ENCODE results near the gene PCP2.
A peak's percentile ranks its signal among the peaks of the same experiment; 100 is the strongest.
"Not testable (repeated sequence)": the region's sequence is repeated elsewhere in the genome, so short reads cannot be mapped to it uniquely, and the experiment has no call there.

PCP2 gene

DNA sequence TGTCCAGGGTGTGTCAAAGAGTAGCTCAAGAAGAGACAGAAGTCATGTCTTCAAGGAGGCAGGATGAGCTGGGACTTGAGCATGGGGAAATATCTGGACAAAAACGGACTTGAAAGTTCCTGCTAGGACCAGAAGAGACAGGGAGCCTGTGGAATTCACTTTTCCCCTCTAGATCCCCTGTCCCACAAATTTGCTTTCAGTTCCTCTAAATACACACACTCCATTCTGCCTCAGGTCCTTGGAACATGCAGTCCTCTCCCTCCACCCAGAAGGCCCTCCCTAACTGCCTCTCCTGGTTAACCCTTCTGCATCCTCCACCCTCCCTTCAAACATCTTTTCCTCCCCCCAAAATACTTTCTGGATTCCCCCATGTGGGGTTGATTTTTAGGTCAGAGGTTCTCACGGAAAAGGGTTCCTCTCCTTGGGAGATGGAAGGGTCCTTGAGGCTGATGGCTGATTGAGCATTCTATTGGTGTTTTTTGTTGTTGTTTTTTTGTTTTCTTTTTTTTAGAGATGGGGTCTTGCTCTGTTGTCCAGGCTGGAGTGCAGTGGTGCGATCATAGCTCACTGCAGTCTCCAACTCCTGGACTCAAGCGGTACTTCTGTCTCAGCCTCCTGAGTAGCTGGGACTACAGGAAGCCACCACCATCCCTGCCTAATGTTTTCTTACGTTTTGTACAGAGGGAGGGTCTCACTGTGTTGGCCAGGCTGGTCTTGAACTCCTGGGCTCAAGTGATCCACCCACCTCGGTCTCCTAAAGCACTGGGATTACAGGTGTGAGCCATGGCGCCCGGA is 28.4 kb upstream of the PCP2 start:
- no peak for DNase-seq

DNA sequence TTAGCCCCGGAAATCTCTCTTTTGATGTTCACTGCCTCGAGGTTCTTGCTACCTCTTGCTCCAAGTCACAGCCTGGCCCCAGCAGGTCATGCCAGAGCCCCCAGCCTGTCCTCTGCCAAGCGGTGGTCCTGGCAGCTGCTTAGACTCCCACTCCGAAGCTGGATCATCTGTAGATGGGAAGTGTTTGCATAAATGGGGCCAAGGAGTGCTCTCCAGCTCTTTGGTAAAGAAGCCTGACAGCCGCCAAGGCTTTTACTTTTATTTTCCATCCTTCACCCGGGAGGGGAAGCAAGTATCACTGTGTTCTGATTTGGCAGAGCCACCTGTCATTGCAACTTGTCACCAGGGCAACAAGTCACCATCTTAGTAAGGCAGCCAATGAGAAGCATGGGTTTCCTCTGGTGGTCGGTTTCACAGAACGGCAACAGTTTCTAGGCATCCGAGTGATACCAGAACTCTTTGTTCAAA is 24.7 kb upstream of the PCP2 start:
- no peak for DNase-seq

DNA sequence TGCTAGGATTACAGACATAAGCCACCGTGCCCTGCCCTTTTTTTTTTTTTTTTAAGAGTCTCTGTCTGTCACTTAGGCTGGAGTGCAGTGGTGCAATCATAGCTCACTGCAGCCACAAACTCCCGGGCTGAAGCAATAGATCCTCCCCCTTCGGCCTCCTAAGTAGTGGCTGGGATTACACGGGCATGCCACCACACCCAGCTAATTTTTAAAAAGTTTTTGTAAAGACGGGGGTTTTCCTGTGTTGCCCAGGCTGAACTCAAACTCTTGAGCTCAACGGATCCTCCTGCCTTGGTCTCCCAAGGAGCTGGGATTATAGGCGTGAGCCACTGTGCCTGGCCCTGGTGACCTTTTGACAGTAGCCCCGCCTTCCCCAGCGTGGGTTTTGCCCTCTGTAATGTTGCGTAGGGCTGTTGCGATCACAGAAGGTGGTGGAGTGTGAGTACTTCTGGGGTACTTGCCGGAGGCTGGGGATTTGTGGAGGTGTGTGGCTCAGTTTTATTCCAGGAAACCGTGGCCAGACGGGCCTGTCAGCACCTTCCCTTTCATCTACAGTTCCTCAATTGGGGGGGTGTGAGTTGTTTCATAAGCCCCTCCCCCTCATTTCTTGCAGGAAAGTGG is 23.7 kb upstream of the PCP2 start:
- DNase-seq: no peak

DNA sequence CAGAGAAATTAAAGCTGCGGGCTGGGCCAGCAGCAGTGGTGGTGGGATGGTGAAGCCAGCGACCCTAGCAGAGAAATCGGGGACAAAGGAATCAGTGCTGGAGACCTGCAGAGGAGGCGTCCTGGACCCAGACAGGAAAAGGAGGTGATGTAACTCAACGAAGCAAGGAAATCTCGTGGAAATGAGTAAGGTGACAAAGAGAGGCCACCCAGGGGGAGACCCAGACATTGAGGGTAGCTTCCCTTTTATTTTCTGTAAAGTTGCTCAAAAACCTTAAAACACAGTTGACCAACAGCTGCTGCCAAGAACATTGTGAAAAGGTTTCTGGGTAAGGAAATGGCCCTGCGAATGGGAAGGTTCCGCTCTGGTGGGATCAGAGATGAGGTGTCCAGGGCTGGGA is 22.1 kb upstream of the PCP2 start:
- no peak for DNase-seq

DNA sequence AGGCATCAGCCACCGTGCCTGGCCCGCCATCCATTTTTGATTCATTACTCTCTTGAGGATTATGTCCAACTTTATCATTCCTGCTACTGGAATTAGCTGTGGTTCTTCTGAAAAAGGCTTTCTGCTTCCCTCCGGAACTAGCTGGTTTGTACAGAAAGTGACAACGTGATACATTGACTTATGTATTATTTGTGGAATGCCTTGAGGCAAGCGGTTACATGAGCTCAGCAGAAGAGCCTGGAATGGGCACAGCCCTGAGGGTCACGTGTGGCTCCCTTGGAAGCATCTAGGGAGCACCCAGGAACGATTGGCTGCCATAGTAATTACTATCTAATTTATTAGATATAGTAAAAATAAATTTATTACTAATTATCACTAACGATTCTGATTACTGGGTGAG is 20.9 kb upstream of the PCP2 start:
- no peak for DNase-seq

DNA sequence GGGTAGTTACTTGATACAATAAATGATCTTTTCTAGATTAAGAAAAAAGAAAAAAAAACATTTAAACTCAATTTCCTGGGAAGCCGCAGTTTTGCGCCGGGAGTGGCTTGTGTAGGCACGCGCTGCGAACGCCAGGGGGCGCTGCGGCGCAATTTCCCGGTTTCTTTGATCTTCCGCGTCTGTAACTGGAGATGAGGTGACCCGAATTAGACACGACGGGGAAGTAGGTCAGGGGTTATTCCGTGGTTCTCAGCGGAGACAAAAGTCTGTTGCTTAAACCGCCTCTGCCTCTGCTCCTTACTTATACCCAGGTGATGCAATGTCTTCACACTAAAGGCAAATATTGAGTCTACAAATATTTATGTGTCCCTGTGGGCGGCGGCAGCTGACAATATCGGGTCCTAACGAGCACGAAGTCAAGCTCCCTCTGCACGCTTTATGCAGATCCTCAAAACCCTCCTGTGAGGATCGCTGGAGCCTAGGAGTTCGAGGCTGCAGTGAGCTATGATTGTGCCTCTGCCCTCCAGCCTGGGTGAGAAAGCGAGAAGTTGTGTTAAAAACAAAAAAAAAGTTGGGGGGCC is 18.6 kb upstream of the PCP2 start:
- peak; percentile 61 for DNase-seq

DNA sequence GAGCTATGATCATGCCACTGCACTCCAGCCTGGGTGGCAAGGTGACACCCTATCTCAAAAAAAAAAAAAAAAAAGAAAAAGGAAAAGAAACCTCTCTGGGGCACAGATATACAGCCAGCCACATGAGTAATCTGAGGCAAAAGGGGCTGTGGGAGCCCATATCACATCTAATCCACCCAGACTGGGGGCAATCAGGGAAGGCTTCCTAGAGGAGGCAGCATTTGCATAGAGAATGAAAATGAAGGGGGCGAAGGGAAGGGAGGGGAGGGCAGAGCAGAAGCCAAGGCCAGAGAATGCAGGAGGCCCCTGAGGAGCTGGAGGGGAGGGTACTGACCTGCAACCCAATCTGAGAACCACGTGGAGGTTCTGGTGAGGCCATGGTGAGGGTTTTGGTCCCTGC is 16.6 kb upstream of the PCP2 start:
- DNase-seq: no peak

DNA sequence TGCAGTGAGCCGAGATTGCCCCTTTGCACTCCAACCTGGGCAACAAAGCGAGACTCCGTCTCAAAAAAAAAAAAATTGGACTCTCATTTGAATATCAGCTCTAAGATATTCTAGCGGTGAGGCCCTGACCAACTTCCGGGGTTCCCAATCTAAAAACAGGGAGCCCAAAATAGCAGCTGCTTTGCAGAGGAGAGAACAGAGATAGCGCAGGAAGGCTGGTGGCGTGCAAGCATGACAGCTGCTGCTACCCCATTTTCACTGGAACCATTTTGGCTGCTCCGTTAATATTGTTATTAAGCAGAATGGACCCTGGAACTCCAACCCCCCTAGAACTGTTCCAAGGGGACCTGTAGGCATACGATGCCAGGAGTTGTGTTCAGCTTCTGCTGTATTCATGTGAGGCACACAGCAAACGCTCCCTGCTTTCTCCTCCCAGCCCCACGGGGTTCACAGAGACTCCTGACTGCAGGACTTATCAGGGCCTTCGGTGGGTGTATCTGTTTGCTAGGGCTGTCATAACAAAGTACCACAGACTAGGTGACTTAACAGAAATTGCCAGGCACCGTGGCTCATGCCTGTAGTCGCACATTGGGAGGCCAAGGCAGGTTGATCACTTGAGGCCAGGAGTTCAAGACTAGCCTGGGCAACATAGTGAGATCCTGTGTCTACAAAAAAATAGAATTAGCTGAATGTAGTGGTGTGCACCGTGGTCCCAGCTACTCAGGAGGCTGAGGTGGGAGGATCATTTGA is 14.9 kb upstream of the PCP2 start:
- no peak for DNase-seq

DNA sequence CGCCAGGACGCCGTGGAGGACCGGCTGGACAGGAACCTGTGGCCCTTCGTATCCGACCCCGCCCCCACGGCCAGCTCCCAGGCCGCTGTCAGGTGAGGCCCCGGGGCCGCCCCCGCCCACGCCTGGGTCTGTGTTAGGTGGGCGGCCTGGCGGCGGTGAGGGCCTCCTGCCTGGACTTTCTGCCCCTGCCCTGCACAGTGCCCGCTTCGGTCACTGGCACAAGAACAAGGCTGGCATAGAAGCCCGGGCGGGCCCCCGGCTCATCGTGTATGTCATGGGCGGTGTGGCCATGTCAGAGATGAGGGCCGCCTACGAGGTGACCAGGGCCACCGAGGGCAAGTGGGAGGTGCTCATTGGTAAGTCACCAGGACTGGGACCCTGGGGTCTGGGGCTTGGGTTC is 13.6 kb upstream of the PCP2 start:
- no peak for DNase-seq

DNA sequence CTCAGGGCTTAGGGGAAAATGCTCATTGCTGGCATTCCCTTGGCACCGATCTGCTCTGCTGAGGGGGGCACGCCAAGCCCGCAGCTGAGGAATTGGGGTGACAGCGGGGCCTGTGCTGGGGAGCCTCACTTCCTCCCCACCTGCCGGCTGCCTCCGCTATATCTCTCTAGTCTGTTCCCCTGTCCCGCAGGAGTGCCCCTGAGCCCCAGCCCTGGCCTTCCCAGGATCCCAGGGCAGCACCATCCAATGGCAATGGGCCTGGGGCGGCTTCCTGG is 12.8 kb upstream of the PCP2 start:
- DNase-seq: no peak

DNA sequence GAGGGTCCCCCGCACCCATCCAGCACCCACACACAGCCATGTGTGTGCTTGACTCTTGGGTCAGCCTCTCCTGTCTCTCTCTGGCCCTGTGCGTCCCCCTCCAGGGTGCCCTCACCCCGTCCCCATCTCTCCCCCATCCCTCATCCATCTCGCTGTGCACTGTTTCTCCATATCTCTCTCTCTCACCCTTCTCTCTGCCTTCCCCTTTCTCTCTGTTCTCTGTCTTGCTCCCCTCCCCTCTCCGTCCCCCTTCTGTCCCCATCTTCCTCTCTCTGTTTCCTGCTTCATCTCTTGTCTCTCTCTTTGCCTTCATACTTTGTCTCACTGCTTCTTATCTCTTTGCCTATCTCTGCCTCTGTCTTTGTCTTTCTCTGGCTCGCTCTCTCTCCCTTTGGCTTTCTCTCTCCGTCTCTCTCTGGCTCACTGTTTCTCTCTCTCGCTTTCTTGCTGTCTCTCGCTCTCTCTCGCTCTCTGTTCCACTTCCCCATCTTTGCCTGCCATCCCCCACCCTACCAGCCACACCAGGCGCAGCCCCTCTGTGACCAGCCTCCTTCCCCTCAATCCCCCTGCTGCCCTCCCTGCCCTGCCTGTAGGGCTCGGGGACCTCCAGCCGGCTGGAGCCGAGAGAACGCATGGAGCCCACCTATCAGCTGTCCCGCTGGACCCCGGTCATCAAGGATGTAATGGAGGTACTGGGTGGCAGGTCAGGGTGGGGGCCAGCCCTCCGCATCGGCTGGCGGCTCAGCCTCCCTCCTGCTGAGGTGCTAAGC is 12.3 kb upstream of the PCP2 start:
- DNase-seq: no peak

DNA sequence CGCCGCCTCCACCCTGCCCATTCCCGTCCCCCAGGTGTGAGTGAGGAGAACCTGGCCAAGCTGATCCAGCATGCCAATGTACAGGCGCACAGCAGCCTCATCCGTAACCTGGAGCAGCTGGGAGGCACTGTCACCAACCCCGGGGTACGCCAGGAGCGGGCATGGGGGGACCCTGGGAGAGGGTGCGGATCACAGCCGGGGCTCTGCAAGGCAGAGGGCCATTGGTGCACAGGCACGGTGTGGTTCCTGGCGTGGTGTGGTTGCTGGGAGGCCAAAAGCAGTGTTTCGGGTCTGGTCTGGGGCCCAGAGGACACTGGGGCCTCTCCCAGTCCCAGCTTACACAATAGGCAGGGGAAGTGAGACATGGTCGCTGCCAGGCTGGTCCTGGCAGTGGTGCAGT is 11.6 kb upstream of the PCP2 start:
- no peak for DNase-seq

DNA sequence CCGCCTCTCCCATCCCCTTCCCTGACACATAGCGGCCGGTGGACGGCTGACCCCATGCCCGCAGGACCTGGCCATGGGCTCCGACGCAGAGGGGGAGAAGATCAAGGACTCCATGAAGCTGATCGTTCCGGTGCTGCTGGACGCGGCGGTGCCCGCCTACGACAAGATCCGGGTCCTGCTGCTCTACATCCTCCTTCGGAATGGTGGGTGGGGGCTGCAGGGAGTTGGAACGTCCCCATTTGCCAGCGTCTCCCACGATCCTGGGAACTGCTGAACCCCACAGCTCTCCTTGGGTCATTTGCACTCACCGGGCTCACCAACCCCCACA is 11.0 kb upstream of the PCP2 start:
- DNase-seq: no peak

DNA sequence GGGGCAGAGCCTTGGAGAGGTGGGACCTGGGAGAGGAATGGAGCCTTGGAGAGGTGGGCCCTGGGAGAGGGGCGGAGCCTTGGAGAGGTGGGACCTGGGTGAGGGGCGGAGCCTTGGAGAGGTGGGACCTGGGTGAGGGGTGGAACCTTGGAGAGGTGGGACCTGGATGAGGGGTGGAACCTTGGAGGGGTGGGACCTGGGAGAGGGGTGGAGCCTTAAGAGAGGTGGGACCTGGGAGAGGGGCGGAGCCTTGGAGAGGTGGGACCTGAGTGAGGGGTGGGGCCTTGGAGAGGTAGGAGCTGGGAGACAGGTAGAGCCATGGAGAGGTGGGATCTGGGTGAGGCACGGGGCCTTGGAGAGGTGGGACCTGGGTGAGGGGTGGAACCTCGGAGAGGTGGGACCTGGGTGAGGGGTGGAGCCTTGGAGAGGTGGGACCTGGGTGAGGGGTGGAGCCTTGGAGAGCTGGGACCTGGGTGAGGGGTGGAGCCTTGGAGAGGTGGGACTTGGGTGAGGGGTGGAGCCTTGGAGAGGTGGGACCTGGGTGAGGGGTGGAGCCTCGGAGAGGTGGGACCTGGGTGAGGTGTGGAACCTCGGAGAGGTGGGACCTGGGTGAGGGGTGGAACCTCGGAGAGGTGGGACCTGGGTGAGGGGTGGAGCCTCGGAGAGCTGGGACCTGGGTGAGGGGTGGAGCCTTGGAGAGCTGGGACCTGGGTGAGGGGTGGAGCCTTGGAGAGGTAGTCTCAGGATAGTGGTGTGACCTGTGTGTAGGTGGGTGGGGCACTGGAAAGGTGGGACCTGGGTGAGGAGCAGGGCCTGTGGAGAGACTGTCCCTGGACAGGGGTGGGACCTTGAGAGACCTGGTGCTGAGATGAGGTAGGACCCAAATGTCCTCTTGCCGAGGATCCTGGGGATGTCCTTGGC is 10.4 kb upstream of the PCP2 start:
- not testable (repeated sequence) for DNase-seq

DNA sequence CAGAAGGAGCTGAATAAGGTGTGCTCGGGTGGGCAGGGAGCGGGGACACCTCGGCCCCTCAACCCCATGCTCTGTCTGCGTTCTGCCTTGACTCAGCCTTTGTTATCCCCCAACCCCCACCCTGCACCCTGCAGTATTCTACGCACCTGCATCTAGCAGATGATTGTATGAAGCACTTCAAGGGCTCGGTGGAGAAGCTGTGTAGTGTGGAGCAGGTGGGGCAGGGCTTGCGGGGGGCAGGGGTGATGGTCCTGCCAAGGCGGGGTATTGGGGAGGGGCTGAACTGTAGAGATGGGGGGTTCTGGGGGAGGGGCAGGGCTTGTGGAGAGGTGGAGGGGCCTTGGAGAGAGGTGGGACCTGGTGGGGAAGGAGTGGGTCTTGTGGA is 9.5 kb upstream of the PCP2 start:
- DNase-seq: no peak

DNA sequence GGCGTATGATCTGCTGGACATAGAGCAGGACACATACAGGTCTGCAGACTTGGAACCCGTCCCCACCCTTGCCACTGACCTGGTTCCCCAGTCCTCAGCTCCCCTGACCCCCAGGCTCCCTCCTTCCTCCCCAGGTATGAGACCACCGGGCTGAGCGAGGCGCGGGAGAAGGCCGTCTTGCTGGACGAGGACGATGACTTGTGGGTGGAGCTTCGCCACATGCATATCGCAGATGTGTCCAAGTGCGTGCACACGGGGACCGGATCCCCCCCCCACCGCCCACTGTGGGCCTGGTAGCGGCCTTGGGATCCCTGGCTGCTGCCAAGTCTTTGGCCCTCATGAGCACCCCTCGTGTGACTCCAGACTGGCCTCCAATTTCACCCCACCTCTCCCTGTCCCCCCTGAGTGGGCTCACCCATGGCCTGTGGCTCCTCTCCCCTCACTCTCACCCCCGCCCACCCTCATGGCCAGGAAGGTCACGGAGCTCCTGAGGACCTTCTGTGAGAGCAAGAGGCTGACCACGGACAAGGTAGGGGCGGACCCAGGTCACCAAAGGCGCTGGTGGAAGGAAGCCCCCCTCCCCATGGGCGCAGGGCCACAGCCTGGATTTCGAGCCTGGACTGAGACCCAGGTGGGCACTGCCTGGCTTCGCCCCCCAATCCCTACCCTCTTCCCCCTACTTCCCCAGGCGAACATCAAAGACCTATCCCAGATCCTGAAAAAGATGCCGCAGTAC is 8.9 kb upstream of the PCP2 start:
- DNase-seq: no peak

DNA sequence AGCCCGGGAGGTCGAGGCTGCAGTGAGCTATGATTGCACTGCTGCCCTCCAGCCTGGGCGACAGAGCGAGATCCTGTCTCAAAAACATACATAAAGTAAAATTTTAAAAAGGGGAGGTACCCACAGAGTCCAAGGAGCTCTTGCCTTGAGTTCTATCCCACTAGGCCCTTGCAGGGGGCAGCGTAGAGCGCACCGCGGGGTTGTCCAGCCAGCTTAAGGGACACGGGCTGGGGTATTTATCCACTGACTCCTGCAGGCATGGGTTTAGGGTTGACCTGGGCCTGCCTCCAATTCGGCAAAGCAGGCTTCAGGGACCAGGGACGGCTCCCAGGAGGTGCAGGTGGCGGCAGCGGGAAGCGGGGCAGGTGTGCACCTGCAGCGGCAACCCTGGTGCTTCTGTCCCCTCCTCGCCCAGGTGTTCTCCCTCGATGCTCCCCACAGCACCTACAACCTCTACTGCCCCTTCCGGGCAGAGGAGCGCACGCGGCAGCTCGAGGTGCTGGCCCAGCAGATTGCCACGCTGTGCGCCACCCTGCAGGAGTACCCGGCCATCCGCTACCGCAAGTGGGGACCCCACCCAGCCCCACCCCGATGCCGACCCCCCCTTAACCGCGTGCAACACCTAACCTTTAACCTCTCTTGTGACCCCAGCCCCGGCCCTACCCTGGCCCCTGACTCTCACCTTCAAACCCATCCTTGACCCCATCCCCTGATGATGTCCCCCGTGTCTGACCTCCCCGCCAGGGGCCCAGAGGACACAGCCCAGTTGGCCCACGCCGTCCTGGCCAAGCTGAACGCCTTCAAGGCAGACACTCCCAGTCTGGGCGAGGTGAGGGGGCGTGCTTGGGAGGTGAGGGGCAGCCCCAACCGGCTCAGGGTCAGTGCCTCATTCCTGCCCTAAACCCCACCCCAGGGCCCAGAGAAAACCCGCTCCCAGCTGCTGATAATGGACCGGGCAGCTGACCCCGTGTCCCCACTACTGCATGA is 8.1 kb upstream of the PCP2 start:
- DNase-seq: no peak

DNA sequence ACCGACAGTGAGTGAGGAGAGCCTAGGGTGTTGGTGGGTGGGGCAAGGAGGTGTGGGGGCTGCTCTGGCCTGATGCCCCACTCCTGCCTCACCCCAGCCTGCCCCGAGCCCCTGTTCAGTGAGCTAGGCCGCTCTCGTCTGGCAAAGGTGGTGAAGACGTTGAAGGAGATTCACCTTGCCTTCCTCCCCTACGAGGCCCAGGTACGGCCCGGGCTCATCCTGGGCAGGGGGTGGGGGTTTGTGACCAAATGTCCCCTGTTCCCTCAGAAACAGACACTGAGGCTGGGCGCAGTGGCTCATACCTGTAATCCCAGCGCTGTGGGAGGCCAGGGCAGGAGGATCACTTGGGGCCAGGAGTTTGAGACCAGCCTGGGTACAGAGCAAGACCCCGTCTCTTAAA is 7.3 kb upstream of the PCP2 start:
- DNase-seq: no peak

DNA sequence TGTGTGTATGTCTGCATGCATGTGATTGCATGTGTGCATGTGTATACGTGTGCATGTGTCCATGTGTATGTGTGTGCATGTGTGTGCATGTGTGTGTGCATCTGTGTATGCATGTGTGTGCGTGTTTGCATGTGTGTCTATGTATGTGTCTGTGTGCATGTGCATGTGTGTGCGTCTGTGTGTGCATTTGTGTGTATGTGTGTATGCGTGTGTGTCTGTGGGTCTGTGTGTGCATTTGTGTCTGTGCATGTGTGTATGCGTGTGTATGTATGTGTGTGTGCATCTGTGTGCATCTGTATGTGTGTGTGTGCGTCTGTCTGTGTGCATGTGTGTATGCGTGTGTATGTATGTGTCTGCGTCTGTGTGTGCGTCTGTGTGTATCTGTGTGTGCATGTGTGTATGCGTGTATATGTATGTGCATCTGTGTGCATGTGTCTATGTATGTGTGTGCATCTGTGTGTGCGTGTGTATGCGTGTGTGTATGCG is 6.4 kb upstream of the PCP2 start:
- DNase-seq: no peak

Data from fibroblast of skin of right biceps (primary cell).